Stimulated activated memory B cell treated with anti-CD40 and anti-IgM and Interleukin-4, amounts not matched to agents 10 μg/mL and 1 μg/mL and 100 μg/mL, for 72 hours (primary cell): ENCODE measurements around the gene NPM1.

Experiments used
- ATAC-seq: fragments of 150-1000 bp; cut with Tn5 transposase; 2 replicates; pipeline ENCODE4 v1.10.0; 2021
- H3K27ac Mint-ChIP-seq: one replicate; pipeline ENCODE4 v1.8.0; 2022; ENCODE audit warnings: mild to moderate bottlenecking, mixed read lengths
- H3K27me3 Mint-ChIP-seq: one replicate; pipeline ENCODE4 v1.8.0; 2022; ENCODE audit warnings: mixed read lengths
- H3K36me3 Mint-ChIP-seq: one replicate; pipeline ENCODE4 v1.8.0; 2022; ENCODE audit warnings: mixed read lengths
- H3K4me1 Mint-ChIP-seq: one replicate; pipeline ENCODE4 v1.8.0; 2022; ENCODE audit warnings: mixed read lengths
- H3K4me3 Mint-ChIP-seq: one replicate; pipeline ENCODE4 v1.8.0; 2022; ENCODE audit warnings: mild to moderate bottlenecking, moderate library complexity, mixed read lengths
- H3K9me3 Mint-ChIP-seq: one replicate; pipeline ENCODE4 v1.8.0; 2022; ENCODE audit warnings: mixed read lengths

NPM1 gene

DNA sequence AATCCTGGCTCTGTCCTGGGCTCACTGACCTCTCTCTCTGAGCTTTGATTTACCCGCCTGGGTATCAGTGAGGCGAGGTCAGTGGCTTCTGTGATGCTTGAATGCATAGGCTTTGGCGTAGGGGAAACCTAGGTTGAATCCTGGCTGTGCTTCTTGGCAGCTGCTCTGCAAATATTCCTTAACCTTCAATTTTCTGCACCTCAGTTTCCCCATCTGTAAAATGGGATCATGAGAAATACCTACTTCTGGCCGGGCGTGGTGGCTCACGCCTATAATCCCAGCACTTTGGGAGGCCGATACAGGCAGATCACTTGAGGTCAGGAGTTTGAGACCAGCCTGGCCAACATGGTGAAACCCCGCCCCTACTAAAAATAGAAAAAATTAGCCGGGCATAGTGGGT is 39.0 kb downstream of the NPM1 start:
- no peak for ATAC-seq

DNA sequence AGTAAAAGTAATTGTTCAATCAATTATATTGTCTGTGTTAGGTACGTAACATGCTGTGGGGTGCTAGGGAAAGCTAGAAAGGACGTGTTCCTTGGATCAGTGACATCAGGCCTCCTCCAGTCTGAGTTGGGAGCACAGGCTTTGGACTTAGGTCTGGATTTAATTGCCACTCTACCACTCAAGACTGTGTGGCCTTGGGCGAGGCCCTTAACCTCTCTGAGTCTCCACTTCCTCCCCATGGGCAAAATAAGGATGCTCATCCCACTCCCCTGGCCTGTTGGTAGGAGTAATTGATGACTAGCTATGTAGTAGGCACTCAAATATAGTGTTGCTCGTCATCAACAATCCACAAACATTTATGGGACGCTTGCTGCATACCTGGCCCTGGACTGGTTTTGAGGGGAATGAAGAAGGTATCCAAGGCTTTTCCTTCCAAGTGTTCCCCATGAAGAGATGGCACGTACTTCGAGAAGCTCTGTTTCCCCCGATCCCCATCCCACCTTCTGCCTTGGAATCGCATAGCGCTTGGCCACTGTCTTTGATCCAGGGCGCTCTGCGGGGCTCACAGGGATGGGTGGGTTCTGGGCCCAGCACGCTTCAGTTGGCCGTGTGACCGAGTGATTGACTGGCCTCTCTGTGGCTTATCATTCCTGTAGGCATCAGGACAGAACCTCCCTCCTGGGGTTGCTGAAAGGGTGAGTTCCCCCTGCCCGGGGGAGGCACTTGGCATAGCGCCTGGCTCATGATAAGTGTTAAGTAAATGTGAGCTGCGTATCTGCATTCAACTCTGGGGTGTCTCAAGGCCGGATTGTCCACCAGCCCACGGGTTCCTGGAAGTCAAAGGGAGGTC is 39.9 kb downstream of the NPM1 start:
- no peaks in the 10 kb centered on the region for H3K4me1 Mint-ChIP-seq

More for the DNA sequence above, 39.0 kb downstream of the NPM1 start:
- no peak overlapping the region for H3K27ac Mint-ChIP-seq
- H3K4me3 Mint-ChIP-seq, result no peak overlapping the region
- H3K27me3 Mint-ChIP-seq, result peaks cover 43% of the 10 kb centered on the region
- H3K36me3 Mint-ChIP-seq, result no peaks in the 10 kb centered on the region
- H3K9me3 Mint-ChIP-seq, result no peaks in the 10 kb centered on the region
- H3K4me1 Mint-ChIP-seq, result no peaks in the 10 kb centered on the region

DNA sequence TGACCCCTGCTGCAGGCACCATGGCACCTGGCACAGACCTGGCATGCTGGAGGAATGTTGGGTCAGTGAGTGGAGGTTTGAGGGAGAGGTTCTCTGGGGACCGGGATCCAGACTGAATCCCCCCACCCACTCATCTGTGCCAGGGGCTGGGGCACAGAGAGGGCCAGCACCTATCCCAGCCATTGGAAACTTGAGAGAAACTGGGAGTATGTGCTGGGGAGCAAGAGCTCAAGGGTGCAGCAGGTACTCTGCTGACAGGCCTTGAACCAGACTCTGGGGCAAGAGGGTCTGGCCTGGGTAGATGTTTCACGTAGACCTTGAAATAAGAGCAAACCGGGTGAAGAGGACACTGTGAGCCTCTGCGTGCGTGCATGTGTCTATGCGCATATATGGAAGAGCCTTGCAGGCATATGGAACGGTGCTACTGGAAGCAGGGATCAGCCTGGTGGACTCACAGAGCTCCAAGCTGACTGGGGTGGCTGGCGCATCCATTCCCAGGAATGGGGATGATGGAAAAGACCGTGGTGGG is 40.6 kb downstream of the NPM1 start:
- H3K27ac Mint-ChIP-seq, result no peak overlapping the region
- ATAC-seq, result no peak
- H3K36me3 Mint-ChIP-seq, result no peaks in the 10 kb centered on the region
- no peaks in the 10 kb centered on the region for H3K9me3 Mint-ChIP-seq
- no peaks in the 10 kb centered on the region for H3K4me1 Mint-ChIP-seq
- H3K4me3 Mint-ChIP-seq, result no peak overlapping the region
- peaks cover 33% of the 10 kb centered on the region for H3K27me3 Mint-ChIP-seq

More for the DNA sequence above, 39.9 kb downstream of the NPM1 start:
- H3K27ac Mint-ChIP-seq, result no peak overlapping the region
- no peak overlapping the region for H3K4me3 Mint-ChIP-seq
- ATAC-seq, result no peak
- no peaks in the 10 kb centered on the region for H3K36me3 Mint-ChIP-seq
- H3K9me3 Mint-ChIP-seq, result no peaks in the 10 kb centered on the region
- H3K27me3 Mint-ChIP-seq, result peaks cover 40% of the 10 kb centered on the region

DNA sequence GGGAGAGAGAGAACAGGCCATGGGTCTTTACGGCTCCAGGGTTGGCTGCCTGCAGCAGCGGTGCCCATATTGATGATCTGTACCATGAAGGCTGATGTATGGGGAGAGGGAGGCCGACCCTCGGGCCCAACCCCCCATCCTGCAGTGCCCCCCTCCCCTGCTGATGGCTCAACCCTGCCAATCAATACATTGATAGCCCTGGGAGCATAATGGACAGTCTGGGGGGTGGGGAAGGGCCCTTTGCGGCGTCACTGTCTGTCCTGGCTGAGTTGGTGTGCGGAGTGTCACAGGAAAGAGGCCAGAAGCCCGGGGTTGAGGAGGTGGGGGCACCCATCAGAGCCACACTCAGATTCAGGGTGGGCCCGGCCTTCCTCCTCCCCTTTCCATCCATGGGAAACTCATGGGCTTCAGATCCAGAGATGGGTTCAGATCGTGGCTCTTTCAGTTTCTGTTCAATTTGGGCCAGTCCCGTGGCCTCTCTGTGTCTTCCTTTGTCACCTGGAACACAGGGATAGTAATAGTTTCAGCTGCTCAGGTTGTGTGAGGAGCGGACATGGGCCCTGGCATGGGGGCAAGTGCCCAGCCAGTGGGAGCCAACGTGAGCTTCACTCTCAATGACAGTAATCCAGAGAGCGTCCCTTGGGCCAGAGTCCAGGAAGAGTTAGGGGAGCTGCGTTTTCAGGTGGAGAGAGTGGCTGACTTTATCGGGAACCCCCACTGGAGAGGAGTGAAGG is 41.3 kb downstream of the NPM1 start:
- H3K27me3 Mint-ChIP-seq, result peaks cover 25% of the 10 kb centered on the region
- no peak overlapping the region for H3K4me3 Mint-ChIP-seq
- H3K36me3 Mint-ChIP-seq, result no peaks in the 10 kb centered on the region
- no peaks in the 10 kb centered on the region for H3K9me3 Mint-ChIP-seq
- H3K4me1 Mint-ChIP-seq, result no peaks in the 10 kb centered on the region
- H3K27ac Mint-ChIP-seq, result no peak overlapping the region
- no peak for ATAC-seq

DNA sequence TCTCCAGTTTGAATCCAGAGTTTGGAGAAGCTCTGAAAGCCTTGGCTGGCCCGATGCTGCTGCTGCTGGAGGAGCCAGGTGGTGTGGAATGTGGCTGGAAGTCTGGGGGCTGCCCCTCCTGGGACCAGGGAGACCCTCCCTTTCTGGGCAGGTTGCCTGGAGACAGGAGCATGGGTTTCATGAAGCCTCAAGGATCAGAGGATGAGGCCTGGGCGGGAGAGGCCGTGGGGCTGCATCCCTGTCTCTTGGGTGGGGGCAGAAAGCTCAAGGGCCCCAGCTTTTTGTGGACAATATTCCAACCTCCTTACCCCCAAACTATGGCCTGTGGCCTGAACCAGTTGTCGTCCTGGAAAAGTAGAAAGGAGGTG is 41.9 kb downstream of the NPM1 start:
- Mint-ChIP-seq H3K36me3 (no peaks in the 10 kb centered on the region), H3K4me3 (no peak overlapping the region), H3K4me1 (no peaks in the 10 kb centered on the region), H3K27me3 (peaks cover 20% of the 10 kb centered on the region), H3K27ac (no peak overlapping the region), H3K9me3 (no peaks in the 10 kb centered on the region)
- no peak for ATAC-seq

DNA sequence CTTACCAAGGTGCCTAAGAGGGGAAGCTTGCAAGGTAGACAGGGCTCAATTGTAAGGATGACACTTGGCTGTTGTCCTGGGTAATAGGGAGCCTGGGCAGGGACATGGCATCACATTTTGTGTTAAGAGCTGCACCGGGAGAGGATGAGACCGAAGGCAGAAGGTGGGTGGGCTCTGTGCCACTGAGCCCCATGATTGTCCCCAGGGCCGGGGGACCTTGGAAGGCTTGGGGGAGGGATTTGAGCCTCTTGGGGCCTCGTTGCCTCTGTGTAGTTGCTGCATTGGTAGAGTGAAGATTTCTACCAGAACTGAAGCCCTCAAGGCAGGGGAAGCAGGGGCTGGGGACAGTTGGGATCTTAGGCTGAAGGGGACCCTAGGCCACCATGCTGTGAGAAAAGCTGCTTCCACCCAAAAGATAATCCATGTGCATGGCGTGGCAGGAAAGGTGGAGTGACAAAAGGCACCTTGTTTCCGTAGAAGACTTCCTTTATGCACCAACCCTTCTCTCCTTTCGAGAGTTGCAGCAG is 43.7 kb downstream of the NPM1 start:
- H3K4me3 Mint-ChIP-seq, result no peak overlapping the region
- peaks cover 16% of the 10 kb centered on the region for H3K27me3 Mint-ChIP-seq
- no peak overlapping the region for H3K27ac Mint-ChIP-seq
- H3K4me1 Mint-ChIP-seq, result no peaks in the 10 kb centered on the region
- H3K9me3 Mint-ChIP-seq, result no peaks in the 10 kb centered on the region
- no peaks in the 10 kb centered on the region for H3K36me3 Mint-ChIP-seq
- ATAC-seq, result no peak

DNA sequence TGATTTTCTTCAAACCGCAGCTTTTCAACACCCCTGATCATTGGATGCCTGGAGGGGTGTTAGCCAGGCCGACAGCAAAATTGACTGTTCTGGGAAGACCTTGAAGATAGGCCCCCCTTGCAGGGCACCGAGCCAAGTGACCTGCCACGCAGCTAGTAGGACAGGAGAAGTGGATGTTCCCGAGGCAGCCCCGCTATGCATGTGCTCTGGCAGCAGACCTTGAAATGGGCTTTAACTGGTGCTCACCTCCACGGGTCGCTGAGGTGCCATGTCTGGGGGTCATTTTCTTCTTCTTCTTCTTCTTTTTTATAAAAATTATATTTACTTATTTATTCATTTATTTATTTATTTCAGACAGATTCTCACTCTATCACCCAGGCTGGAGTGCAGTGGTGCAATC is 44.4 kb downstream of the NPM1 start:
- Mint-ChIP-seq H3K4me3 (no peak overlapping the region), H3K27ac (no peak overlapping the region), H3K4me1 (no peaks in the 10 kb centered on the region), H3K36me3 (no peaks in the 10 kb centered on the region), H3K9me3 (no peaks in the 10 kb centered on the region), H3K27me3 (peaks cover 16% of the 10 kb centered on the region)
- ATAC-seq, result no peak

DNA sequence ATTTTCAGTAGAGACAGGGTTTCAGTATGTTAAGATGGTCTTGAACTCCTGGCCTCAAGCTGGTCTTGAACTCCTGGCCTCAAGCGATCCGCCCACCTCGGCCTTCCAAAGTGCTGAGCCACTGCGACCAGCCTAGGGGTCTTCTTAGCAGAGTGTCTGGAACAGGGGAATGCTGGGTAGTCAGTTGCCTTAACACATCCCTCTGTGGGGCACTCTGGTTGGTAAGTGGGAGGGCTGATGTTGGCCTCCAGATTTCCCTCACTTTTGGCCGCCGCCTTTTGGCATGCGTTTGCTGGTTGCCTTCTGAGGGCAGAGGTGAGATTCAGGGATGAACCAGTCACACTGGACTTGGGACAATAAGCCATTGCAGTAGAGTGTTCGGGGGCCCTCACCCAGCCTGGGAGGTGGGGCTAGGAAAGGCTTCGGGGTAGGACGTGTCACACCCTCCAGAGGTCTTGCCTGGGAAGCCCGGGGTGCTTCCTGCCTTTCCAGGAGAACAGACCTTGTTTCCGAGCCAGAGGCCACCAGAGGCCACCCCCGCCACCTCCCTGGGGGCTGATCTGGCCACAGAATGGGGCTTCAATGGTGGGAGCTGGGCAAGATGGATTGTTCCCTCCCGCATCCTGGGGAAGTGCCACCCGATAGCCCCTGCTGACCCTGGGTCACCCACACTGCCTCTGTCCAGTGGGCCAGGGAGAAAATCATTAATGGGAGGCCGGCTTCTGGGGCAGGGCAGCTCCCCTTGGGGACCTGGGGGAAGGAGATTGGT is 45.1 kb downstream of the NPM1 start:
- no peak for ATAC-seq
- H3K27me3 Mint-ChIP-seq, result peaks cover 16% of the 10 kb centered on the region
- H3K27ac Mint-ChIP-seq, result no peak overlapping the region
- H3K4me1 Mint-ChIP-seq, result no peaks in the 10 kb centered on the region
- no peaks in the 10 kb centered on the region for H3K36me3 Mint-ChIP-seq
- no peaks in the 10 kb centered on the region for H3K9me3 Mint-ChIP-seq
- H3K4me3 Mint-ChIP-seq, result no peak overlapping the region

DNA sequence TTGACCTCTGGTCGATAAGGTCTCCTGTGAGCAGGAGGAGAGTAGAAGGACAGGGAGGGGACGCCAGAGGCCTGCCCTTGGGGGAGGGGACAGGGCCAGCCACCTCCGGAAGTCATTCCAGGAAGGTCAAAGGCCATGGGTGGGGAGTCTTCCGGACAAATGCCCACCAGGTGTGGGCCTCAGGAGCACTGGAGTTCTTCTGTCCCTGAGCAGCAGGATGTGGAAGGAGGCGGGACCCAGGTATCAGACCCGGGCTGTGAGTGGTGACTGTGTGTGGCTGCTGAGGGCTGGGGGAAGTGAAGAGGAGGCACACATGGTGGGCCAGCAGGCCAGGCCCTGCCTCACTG is 45.7 kb downstream of the NPM1 start:
- ATAC-seq, result no peak
- H3K9me3 Mint-ChIP-seq, result no peaks in the 10 kb centered on the region
- no peaks in the 10 kb centered on the region for H3K36me3 Mint-ChIP-seq
- H3K27me3 Mint-ChIP-seq, result peaks cover 14% of the 10 kb centered on the region
- H3K4me1 Mint-ChIP-seq, result no peaks in the 10 kb centered on the region
- no peak overlapping the region for H3K27ac Mint-ChIP-seq
- no peak overlapping the region for H3K4me3 Mint-ChIP-seq

DNA sequence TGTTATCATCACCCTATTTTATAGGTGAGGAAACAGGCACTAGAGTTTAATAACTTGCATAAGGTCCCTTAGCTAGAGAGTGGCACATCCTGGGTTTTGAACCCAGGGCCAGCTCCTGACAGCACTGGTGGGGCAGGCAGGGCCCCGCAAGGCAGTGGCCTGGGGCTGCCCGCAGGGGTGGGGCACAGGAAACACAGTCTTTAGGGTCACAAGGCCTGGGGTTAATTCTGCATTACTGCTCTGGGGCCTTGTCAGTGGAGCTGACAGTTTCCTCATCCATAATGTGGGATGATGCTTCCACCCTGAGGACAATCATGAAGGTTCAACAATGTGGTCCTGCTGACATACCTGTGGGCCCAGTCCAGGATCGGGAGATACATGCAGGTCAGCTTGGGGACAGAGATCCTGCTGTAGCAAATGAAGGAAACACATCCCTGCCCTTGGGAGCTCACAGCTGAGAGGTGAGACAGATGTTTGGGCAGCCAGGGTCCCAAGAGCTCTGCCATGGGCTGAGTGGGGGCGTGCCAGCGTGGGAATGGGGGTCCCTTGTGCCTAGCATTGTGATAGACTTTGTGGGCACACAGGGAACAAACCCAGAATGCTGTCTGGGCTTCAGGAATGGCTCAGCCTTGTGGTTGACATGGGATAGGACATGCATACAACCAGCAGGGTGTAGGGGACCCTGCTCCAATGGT is 46.5 kb downstream of the NPM1 start:
- H3K36me3 Mint-ChIP-seq, result no peaks in the 10 kb centered on the region
- H3K27me3 Mint-ChIP-seq, result peaks cover 6% of the 10 kb centered on the region
- H3K9me3 Mint-ChIP-seq, result no peaks in the 10 kb centered on the region
- H3K4me3 Mint-ChIP-seq, result no peak overlapping the region
- H3K4me1 Mint-ChIP-seq, result no peaks in the 10 kb centered on the region
- no peak overlapping the region for H3K27ac Mint-ChIP-seq
- no peak for ATAC-seq

DNA sequence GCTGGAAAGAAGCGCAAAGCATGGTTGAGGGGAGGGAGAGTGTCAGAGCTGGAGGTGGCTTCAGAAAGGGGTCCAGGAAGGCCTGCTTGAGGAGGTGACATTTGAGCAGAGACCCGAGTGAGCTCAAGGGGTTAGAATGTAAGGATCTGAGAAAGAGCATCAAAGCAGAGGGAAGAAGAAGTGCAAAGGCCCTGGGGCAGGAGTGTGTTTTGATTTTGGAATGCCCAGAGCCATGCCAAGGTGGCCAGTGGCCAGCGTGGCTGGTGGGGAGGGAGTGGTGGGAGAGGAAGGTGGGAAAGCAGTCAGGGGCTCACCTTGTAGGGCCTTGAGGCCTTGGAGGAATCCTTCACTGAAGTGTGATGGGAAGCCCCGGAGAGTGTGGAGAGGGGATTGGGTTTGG is 47.2 kb downstream of the NPM1 start:
- no peaks in the 10 kb centered on the region for H3K36me3 Mint-ChIP-seq
- no peak overlapping the region for H3K27ac Mint-ChIP-seq

DNA sequence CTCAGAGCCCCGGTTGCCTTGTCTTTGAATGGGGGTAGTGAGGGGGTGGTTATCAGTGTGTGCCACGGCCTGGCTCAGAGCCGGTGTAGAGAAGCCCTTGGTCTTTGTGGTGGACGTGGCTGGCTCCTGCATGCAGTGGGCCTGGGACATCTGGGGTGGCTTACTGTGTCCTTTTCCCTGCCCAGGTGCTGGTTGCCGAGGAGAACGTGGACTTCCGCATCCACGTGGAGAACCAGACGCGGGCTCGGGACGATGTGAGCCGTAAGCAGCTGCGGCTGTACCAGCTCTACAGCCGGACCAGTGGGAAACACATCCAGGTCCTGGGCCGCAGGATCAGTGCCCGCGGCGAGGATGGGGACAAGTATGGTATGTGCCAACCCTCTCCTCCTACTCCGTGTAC is 48.3 kb downstream of the NPM1 start:
- no peaks in the 10 kb centered on the region for H3K9me3 Mint-ChIP-seq
- H3K36me3 Mint-ChIP-seq, result no peaks in the 10 kb centered on the region
- no peaks in the 10 kb centered on the region for H3K4me1 Mint-ChIP-seq
- no peaks in the 10 kb centered on the region for H3K27me3 Mint-ChIP-seq
- no peak for ATAC-seq
- H3K27ac Mint-ChIP-seq, result no peak overlapping the region
- H3K4me3 Mint-ChIP-seq, result no peak overlapping the region

More for the DNA sequence above, 47.2 kb downstream of the NPM1 start:
- H3K9me3 Mint-ChIP-seq, result no peaks in the 10 kb centered on the region
- H3K4me3 Mint-ChIP-seq, result no peak overlapping the region
- H3K27me3 Mint-ChIP-seq, result no peaks in the 10 kb centered on the region
- H3K4me1 Mint-ChIP-seq, result no peaks in the 10 kb centered on the region
- ATAC-seq, result no peak

DNA sequence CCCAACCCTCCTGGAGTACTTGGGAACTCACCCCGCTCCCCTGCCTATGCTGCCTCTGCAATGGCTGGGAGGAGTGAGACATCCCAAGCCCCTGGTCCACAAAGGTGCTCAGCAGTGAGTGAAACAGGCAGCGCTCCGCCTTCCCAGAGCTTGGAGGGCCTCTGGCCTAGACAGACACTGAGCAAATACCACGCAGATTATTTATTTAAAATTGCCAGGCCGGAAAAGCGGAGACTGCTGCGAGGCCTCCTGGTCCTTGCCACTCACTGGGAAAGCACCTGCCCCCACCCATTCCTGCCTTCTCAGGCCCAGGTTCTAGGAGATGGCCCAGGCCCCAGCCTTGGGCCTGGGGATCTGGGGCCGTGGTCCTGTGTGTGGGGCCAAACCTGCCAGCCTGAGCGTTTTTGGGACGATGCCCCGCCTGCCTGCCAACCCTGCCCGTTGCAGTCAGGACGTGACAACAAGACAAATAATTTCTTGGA is 49.2 kb downstream of the NPM1 start:
- H3K36me3 Mint-ChIP-seq, result no peaks in the 10 kb centered on the region
- H3K4me3 Mint-ChIP-seq, result no peak overlapping the region
- peaks cover 4% of the 10 kb centered on the region for H3K27me3 Mint-ChIP-seq
- no peak for ATAC-seq
- no peaks in the 10 kb centered on the region for H3K9me3 Mint-ChIP-seq
- no peak overlapping the region for H3K27ac Mint-ChIP-seq
- H3K4me1 Mint-ChIP-seq, result no peaks in the 10 kb centered on the region

DNA sequence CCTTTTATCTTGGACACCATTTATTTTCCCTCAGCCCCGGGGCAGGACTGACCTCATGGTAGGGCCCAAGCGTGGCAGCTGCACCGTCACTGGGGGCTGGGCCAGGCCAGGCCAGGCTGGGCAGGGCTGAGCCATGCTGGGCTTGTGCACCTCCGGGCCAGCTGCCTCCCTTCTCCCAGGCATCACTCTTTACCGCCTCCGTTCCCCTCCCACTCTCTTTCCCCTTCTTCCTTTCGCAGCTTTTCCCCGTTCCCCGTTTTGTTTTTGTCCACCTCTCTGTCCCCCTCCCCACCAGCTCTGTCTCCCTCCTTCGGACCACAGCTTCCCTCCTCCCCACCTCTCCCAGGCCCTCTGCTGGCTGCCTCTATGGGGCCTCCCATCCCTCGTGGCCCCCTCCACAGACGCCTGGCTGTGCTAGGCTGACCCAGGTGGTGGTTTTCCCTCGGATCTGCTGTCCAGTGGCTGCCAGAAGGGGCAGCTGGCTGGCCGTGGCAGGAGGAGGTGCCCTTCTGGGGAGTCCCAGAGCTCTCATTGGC is 49.7 kb downstream of the NPM1 start:
- no peaks in the 10 kb centered on the region for H3K9me3 Mint-ChIP-seq
- H3K4me3 Mint-ChIP-seq, result no peak overlapping the region
- no peak overlapping the region for H3K27ac Mint-ChIP-seq
- H3K36me3 Mint-ChIP-seq, result no peaks in the 10 kb centered on the region
- peaks cover 9% of the 10 kb centered on the region for H3K27me3 Mint-ChIP-seq
- no peaks in the 10 kb centered on the region for H3K4me1 Mint-ChIP-seq
- no peak for ATAC-seq
